SW 1271 (cell line): Measurements from ENCODE around the gene NOP16.

Experiments
- DNase-seq, 2 experiments: peaks; one replicate each; lab custom pipeline; 2025; lab: John Stamatoyannopoulos, UW

The NOP16 gene

DNA sequence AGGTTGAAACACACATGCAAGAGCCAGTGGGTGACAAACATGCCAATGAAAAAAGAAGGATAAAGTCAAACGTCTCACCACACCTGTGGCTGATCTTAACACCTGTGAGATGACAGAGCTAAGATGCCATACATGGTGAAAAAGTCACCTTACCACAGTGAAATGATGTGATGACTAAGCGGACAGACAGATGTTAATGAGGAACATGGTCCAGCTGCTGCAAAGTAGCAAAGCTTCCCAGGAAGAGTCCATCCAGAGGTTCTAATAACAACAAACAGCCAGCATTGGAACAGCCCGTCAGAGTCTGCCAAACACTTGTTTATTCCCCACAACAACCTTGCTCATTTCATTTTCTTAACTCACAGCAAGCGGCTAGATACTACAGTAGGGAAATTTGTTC lies 28.7 kb downstream of the NOP16 start:
- DNase-seq: no peak

GRCh38 chr5:176356179-176356566 lies 32.2 kb downstream of the NOP16 start:
- DNase-seq: no peak

DNA sequence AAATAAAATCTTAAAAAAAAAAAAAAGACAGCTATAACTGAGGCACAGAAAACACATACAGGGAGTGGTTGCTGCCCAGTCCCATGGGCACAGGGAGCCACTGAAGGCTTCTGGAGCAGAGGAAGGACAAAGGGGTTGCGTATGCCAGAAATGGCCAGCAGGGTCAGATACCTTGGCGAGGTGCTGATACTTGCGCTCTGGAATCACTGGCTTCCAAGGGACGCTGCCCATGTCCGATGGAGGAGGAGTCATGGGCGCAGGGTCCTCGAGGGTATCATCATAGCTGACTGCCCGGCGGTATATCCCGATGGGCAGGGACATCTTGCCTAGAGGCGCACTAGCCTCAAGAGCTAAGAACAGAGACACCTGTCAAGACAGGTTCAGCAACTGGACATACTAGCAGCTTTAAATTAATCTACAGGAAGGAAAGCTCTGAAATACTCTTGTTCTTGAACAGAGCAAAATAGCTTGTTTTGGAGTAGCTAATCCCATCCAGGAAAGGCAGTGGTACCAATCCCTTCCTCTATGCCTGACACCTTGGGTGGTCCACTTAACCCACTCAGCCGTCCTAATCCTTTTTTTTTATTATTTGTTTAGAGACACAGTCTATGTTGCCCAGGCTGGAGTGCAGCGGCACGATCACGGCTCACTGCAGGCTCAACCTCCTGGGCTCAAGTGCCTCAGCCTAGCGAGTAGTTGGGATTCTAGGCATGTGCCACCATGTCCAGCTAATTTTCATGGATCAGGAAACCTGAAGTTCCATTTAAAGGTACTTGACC lies 32.8 kb downstream of the NOP16 start:
- DNase-seq: no peak

GRCh38 chr5:176353533-176353932 lies 34.9 kb downstream of the NOP16 start:
- no peak for DNase-seq

DNA sequence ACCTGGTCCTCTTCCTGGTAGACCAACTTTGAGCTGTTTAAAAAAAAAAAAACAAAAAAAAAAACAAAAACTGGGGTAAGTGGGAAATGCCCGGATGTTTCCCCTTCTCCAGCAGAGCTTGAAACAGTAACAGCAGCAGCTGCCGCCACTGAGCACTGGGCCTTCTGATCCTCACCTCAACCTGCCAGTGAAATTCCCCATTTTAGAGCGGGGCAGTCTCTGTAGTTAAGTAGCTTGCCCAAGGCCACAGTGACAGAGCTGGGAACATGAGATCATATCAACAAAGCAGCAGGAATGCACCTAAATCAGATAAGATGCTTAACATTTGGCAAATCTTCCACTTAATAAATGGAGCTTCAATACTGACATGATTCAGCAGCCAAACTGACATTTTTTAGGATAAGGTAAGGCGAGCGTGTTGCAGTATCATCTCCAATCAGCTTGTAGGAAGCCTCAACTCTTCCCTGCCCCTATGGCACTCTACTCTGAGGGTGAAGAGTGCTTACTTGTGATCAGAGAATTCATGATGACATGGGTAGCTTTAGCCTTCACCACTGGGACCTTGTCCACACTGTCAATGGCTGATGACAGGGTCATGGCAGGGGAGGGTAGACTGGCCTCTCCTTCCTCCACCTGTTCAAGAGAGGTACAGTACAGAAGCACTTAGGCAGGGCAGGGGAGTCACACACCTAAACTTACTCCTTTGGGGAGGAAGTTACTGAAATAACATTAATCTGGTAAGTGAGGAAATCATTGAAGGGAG lies 36.1 kb downstream of the NOP16 start:
- DNase-seq: no peak

GRCh38 chr5:176350416-176350815 lies 38.0 kb downstream of the NOP16 start:
- no peak for DNase-seq

DNA sequence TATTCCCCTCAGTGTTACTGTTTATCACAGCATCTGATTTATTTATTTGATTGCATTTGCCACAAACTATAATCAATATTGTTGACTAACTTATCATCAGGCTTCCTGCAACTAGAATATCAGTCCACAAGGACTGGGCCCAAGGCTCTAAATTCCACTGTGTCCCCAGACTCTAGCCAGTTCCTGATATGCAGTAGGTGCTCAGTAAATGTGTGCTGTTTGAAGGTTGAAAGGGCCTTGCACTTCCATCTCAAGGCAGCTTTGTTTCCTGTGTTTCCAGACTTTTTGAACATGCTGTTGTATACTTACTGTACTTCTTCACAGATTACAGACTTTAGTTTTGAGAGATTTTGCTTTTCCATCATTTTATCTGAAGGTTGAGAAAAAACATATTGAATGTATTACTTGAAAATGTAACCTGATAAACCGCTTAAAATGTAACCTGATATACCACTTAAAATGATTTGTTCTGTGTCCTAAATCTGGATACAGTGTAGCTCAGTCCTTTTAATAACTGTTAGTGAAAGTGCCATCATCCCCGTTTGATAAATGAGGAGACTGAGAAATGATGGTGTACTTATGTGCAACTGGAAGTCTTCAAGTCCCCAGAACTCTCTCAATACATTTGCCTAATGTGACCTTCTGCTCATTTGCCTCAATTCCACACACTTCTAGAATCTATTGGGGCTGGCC lies 45.5 kb downstream of the NOP16 start:
- no peak for DNase-seq

DNA sequence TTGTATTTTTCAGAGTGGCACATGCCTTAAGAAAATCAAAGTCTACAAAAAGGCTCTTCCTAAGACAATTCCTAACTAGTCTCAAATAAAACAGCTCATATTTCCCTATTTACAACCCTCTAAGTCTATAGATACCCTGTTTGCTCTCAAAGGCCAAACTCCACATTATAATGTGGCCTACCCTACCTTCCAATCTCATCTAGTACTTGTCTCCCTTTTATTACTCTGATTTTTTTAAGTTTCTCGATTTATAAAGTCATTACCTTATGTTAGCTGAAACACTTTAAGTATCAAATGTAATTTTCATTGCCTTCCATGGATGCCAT lies 46.3 kb downstream of the NOP16 start:
- DNase-seq: no peak

DNA sequence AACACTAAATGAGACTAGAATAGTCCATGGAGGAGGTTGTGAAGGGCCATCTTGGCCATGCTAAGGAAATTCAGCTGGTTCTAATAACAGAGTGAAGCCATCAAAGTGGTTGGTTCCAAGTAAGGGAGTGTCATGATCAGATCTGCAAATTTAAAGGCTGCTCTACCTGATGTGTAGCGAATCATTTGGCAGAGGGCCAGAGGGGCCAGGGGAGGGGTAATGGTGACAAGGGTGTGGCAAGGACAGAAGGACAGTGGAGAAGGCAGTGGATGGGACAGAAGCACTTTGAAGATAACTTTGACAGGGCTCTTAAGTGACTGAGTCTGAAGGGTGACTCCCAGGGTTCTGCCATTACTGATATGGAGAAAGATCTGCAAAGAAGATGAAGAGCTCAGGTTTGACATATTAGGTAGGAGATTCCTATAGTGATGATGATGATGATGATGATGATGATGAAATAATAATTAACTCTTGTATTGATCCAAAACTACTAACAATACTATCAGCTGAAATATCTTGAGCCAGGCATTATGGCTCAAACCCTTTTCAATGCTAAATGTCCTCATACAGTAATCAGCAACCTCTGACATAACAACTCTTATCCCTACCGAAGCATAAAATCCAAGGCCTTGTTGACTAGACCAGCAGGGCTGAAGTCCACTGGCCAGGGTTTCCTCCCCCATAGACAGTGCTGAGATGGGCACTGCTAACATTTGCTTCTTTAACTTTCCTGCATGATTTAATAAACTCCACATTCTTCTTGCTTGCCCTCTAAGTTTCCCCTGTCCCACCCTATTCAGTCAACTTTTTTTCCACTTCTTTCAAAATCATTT lies 46.9 kb downstream of the NOP16 start:
- no peak for DNase-seq

DNA sequence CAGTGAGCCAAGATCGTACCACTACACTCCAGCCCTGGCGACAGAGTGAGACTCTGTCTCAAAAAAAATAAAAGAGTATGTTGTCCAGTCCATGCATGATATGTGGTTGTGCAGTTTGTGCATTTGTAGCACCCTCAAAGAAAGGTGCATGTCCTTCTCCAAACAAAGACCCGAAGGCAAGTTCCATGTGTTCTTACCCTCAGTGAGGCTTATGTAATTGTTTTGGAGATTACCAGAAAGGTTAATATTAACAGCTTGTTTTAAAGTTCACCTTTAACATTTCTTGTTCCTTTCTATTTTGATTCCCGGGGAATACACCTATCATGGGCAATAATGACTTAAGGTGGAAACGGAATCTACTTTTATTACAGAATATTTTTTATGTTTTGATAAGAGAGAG lies 49.1 kb downstream of the NOP16 start:
- no peak for DNase-seq

- DNase-seq: no peak
Measured at GRCh38 chr5:176337913-176338312, 50.5 kb downstream of the NOP16 start.

DNA sequence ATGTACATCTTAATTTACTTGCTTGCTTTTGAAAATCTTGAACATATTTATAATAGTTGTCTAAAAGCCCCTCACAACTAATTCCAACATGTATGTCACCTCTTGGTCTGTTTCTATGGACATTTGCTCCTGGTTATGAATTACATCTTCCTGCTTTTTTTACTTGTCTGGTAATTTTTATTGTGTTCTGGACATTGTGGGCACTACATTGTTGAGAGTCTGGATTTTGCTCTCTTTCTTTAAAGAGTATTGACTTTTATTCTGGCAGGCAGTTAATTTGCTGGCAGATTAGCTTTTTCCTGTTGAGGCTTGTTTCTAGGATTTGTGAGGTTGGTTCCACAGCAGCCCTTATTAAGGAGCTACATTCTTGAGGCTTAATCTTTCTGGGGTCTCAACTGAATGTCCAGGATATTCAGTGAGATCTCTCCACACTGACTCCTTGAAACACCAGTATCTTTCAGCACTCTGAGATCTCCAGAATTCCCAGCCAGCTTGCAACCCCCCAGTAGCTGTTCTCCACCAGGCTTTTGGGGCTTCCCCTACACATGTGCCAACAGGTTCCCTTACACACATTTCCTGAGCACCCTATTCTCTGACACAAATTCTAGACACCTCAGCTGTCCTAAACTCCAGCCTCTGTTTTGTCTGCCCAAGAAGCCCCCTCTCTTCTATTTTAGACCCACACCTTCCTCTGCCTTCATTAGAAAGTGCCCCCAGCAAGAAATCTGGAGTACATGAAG lies 54.2 kb downstream of the NOP16 start:
- DNase-seq: no peak
